Loucy (cell line): Measurements from ENCODE around the gene PTGER1.

ENCODE experiments used
- H2AFZ ChIP-seq: fragments of 200-600 bp; sonication (generic); 2 replicates; pipeline ENCODE4 v1.6.0; 2016; ENCODE audit warnings: antibody characterized with exemption, mild to moderate bottlenecking, low read length, moderate library complexity
- H3F3A ChIP-seq: fragments of 200-600 bp; 2 replicates; pipeline ENCODE4 v1.6.0; 2016; ENCODE audit warnings: antibody characterized with exemption, low read depth, mild to moderate bottlenecking
- H3K27me3 ChIP-seq: fragments of 200-600 bp; sonication (generic); 2 replicates; pipeline ENCODE4 v1.6.1; 2014; ENCODE audit warnings: low read length, mild to moderate bottlenecking; ENCODE audit not compliant: insufficient read depth, poor library complexity, severe bottlenecking
- H3K36me3 ChIP-seq: fragments of 200-600 bp; sonication (generic); 2 replicates; pipeline ENCODE4 v1.6.1; 2016; ENCODE audit warnings: low read length; ENCODE audit not compliant: insufficient read depth
- H3K4me1 ChIP-seq: fragments of 200-600 bp; sonication (generic); 2 replicates; pipeline ENCODE4 v1.5.1; 2014; ENCODE audit warnings: low read length, mild to moderate bottlenecking; ENCODE audit not compliant: insufficient read depth, poor library complexity, severe bottlenecking
- H3K4me2 ChIP-seq: fragments of 200-600 bp; sonication (generic); 2 replicates; pipeline ENCODE4 v1.6.0; 2014; ENCODE audit warnings: antibody characterized with exemption, low read length, low read depth, mild to moderate bottlenecking; ENCODE audit not compliant: poor library complexity, severe bottlenecking
- H3K4me3 ChIP-seq: fragments of 200-600 bp; sonication (generic); 2 replicates; pipeline ENCODE4 v1.5.1; 2014; ENCODE audit warnings: low read length, mild to moderate bottlenecking, mixed read lengths; ENCODE audit not compliant: poor library complexity, severe bottlenecking
- H3K79me2 ChIP-seq: fragments of 200-600 bp; sonication (generic); 2 replicates; pipeline ENCODE4 v1.6.1; 2014; ENCODE audit warnings: low read length; ENCODE audit not compliant: insufficient read depth
- H3K9ac ChIP-seq: fragments of 200-600 bp; sonication (generic); 2 replicates; pipeline ENCODE4 v1.6.0; 2014; ENCODE audit warnings: mild to moderate bottlenecking, low read depth, low read length, moderate library complexity; ENCODE audit not compliant: poor library complexity, severe bottlenecking
- H3K9me2 ChIP-seq: fragments of 200-600 bp; sonication (generic); replicated peaks from 2 replicates; pipeline ENCODE4 v1.6.1; 2016; ENCODE audit warnings: low read depth, low read length, mixed read lengths
- H3K9me3 ChIP-seq: fragments of 200-600 bp; sonication (generic); 2 replicates; pipeline ENCODE4 v1.6.1; 2014; ENCODE audit warnings: mild to moderate bottlenecking, antibody characterized with exemption, low read length, low read depth; ENCODE audit not compliant: insufficient read depth
- H4K20me1 ChIP-seq: fragments of 200-600 bp; sonication (generic); 2 replicates; pipeline ENCODE4 v1.6.0; 2014; ENCODE audit warnings: antibody characterized with exemption, low read length, mild to moderate bottlenecking; ENCODE audit not compliant: insufficient read depth, poor library complexity, severe bottlenecking
- CTCF ChIP-seq: fragments of 200-600 bp; sonication (generic); conservative IDR thresholded peaks from 2 replicates; pipeline ENCODE4 v1.5.1; 2014; ENCODE audit warnings: mild to moderate bottlenecking, antibody characterized with exemption, low read length
- EZH2phosphoT487 ChIP-seq: fragments of 200-600 bp; IDR thresholded peaks from 2 replicates; pipeline ENCODE4 v1.6.1; 2018; ENCODE audit warnings: antibody characterized with exemption, mild to moderate bottlenecking, moderate library complexity, borderline replicate concordance

The PTGER1 gene

GRCh38 chr19:14470031-14470876 is 4.9 kb downstream of the PTGER1 start:
- Histone ChIP-seq H3K4me1 (peaks cover 2% of the 10 kb centered on the region), H2AFZ (no peak overlapping the region), H3F3A (no peaks in the 10 kb centered on the region), H3K9me3 (no peaks in the 10 kb centered on the region), H3K27me3 (no peaks in the 10 kb centered on the region), H3K79me2 (no peaks in the 10 kb centered on the region), H3K4me3 (no peak overlapping the region), H3K36me3 (peaks cover 39% of the 10 kb centered on the region; the same call in 1 of the 2 replicates), H3K9me2 (no peaks in the 10 kb centered on the region), H3K9ac (no peak overlapping the region), H4K20me1 (no peaks in the 10 kb centered on the region), H3K4me2 (no peak overlapping the region)
- TF ChIP-seq CTCF (no peak), EZH2phosphoT487 (no peak)

- Histone ChIP-seq H3F3A (no peaks in the 10 kb centered on the region), H3K4me1 (no peaks in the 10 kb centered on the region), H3K4me2 (no peak overlapping the region), H3K9ac (no peak overlapping the region), H3K79me2 (no peaks in the 10 kb centered on the region), H2AFZ (no peak overlapping the region), H3K9me3 (no peaks in the 10 kb centered on the region), H3K27me3 (no peaks in the 10 kb centered on the region), H3K9me2 (no peaks in the 10 kb centered on the region), H3K4me3 (no peak overlapping the region), H4K20me1 (no peaks in the 10 kb centered on the region), H3K36me3 (peaks cover 53% of the 10 kb centered on the region; the same call in 1 of the 2 replicates)
- TF ChIP-seq CTCF: no peak
- TF ChIP-seq EZH2phosphoT487: no peak
Measured at GRCh38 chr19:14467816-14468215, 7.3 kb downstream of the PTGER1 start.

GRCh38 chr19:14467391-14467790 is 7.8 kb downstream of the PTGER1 start:
- TF ChIP-seq CTCF (no peak), EZH2phosphoT487 (no peak)
- H3K36me3 ChIP-seq: peaks cover 53% of the 10 kb centered on the region; the same call in 1 of the 2 replicates

More at GRCh38 chr19:14467391-14467790, 7.8 kb downstream of the PTGER1 start:
- Histone ChIP-seq H3K4me3 (no peak overlapping the region), H3K4me1 (no peaks in the 10 kb centered on the region), H2AFZ (no peak overlapping the region), H3K9me3 (no peaks in the 10 kb centered on the region), H3K9ac (no peak overlapping the region), H4K20me1 (no peaks in the 10 kb centered on the region), H3F3A (no peaks in the 10 kb centered on the region), H3K79me2 (no peaks in the 10 kb centered on the region), H3K4me2 (no peak overlapping the region), H3K9me2 (no peaks in the 10 kb centered on the region), H3K27me3 (no peaks in the 10 kb centered on the region)
